PFSK-1 (cell line): ENCODE results near the gene CHTOP.

Experiments
- FOXP2 ChIP-seq: optimal IDR thresholded peaks from 2 replicates; pipeline ENCODE3; 2011; ENCODE audit warnings: borderline replicate concordance, control low read depth, inconsistent platforms; ENCODE audit not compliant: insufficient read depth; ENCODE audit errors: extremely low read length, extremely low read depth
- POLR2AphosphoS5 ChIP-seq: IDR thresholded peaks from 2 replicates; pipeline ENCODE4 v1.6.1; 2012; ENCODE audit warnings: low read depth, mild to moderate bottlenecking, control low read depth, low read length, moderate library complexity
- REST ChIP-seq, 2 experiments: IDR thresholded peaks; 2 replicates each; pipeline versions ENCODE4 v1.6.1 to v1.8.0; 2011 to 2012; ENCODE audit warnings: low read depth in 2 of 2, low read length in 2 of 2, control low read depth in 1 of 2, inconsistent platforms in 1 of 2, mild to moderate bottlenecking in 1 of 2, moderate library complexity in 1 of 2; ENCODE audit not compliant: insufficient read depth in 1 of 2
- SIN3A ChIP-seq: IDR thresholded peaks from 2 replicates; pipeline ENCODE4 v1.6.1; 2012; ENCODE audit warnings: mild to moderate bottlenecking, low read length, moderate library complexity, borderline replicate concordance; ENCODE audit not compliant: insufficient read depth
- TAF1 ChIP-seq: IDR thresholded peaks from 2 replicates; pipeline ENCODE4 v1.6.1; 2012; ENCODE audit warnings: low read length, control low read depth, borderline replicate concordance; ENCODE audit not compliant: insufficient read depth

CHTOP gene

GRCh38 chr1:153651771-153652170 is 17.9 kb downstream of the CHTOP start:
- no peak for TF ChIP-seq TAF1
- no peak for TF ChIP-seq POLR2AphosphoS5
- no peak for TF ChIP-seq REST (IDR thresholded peaks at IDR 0.05; ENCODE audit: insufficient read depth in 1 of 2, low read depth in 2 of 2, low read length in 2 of 2)
- TF ChIP-seq FOXP2 = no peak
- TF ChIP-seq SIN3A = no peak

- TF ChIP-seq TAF1 = no peak
- TF ChIP-seq POLR2AphosphoS5 = no peak
- TF ChIP-seq REST (IDR thresholded peaks at IDR 0.05; ENCODE audit: insufficient read depth in 1 of 2, low read depth in 2 of 2, low read length in 2 of 2) = no peak
- no peak for TF ChIP-seq SIN3A
- no peak for TF ChIP-seq FOXP2
These were observed 19.1 kb downstream of the CHTOP start for GRCh38 chr1:153652805-153653500.

GRCh38 chr1:153655333-153655732 is 21.5 kb downstream of the CHTOP start:
- TF ChIP-seq FOXP2 (no peak), SIN3A (no peak), POLR2AphosphoS5 (no peak), REST (IDR thresholded peaks at IDR 0.05; ENCODE audit: insufficient read depth in 1 of 2, low read depth in 2 of 2, low read length in 2 of 2) (no peak), TAF1 (no peak)

GRCh38 chr1:153658400-153659174 is 24.7 kb downstream of the CHTOP start, which contains the start of gene SNAPIN:
SNAPIN (plus strand) TSS chr1:153658703; CDS start chr1:153658744, 41 bp downstream.
- TF ChIP-seq SIN3A = no peak
- TF ChIP-seq FOXP2 = peak; percentile 73
- peak; percentile 93 for TF ChIP-seq POLR2AphosphoS5
- TF ChIP-seq TAF1 = peak; percentile 57; the same call in 1 of the 2 replicates

- TF ChIP-seq TAF1 = no peak
- no peak for TF ChIP-seq POLR2AphosphoS5
- TF ChIP-seq FOXP2 = no peak
- TF ChIP-seq REST (IDR thresholded peaks at IDR 0.05; ENCODE audit: insufficient read depth in 1 of 2, low read depth in 2 of 2, low read length in 2 of 2) = no peak
- no peak for TF ChIP-seq SIN3A
These were observed 25.3 kb downstream of the CHTOP start for GRCh38 chr1:153659175-153659534.
